Loucy (cell line): Measurements from ENCODE around the gene CORO1C.

ENCODE experiments used
- H2AFZ ChIP-seq: fragments of 200-600 bp; sonication (generic); 2 replicates; pipeline ENCODE4 v1.6.0; 2016; ENCODE audit warnings: antibody characterized with exemption, mild to moderate bottlenecking, low read length, moderate library complexity
- H3F3A ChIP-seq: fragments of 200-600 bp; 2 replicates; pipeline ENCODE4 v1.6.0; 2016; ENCODE audit warnings: antibody characterized with exemption, low read depth, mild to moderate bottlenecking
- H3K27me3 ChIP-seq: fragments of 200-600 bp; sonication (generic); 2 replicates; pipeline ENCODE4 v1.6.1; 2014; ENCODE audit warnings: low read length, mild to moderate bottlenecking; ENCODE audit not compliant: insufficient read depth, poor library complexity, severe bottlenecking
- H3K36me3 ChIP-seq: fragments of 200-600 bp; sonication (generic); 2 replicates; pipeline ENCODE4 v1.6.1; 2016; ENCODE audit warnings: low read length; ENCODE audit not compliant: insufficient read depth
- H3K4me1 ChIP-seq: fragments of 200-600 bp; sonication (generic); 2 replicates; pipeline ENCODE4 v1.5.1; 2014; ENCODE audit warnings: low read length, mild to moderate bottlenecking; ENCODE audit not compliant: insufficient read depth, poor library complexity, severe bottlenecking
- H3K4me2 ChIP-seq: fragments of 200-600 bp; sonication (generic); 2 replicates; pipeline ENCODE4 v1.6.0; 2014; ENCODE audit warnings: antibody characterized with exemption, low read length, low read depth, mild to moderate bottlenecking; ENCODE audit not compliant: poor library complexity, severe bottlenecking
- H3K4me3 ChIP-seq: fragments of 200-600 bp; sonication (generic); 2 replicates; pipeline ENCODE4 v1.5.1; 2014; ENCODE audit warnings: low read length, mild to moderate bottlenecking, mixed read lengths; ENCODE audit not compliant: poor library complexity, severe bottlenecking
- H3K79me2 ChIP-seq: fragments of 200-600 bp; sonication (generic); 2 replicates; pipeline ENCODE4 v1.6.1; 2014; ENCODE audit warnings: low read length; ENCODE audit not compliant: insufficient read depth
- H3K9ac ChIP-seq: fragments of 200-600 bp; sonication (generic); 2 replicates; pipeline ENCODE4 v1.6.0; 2014; ENCODE audit warnings: mild to moderate bottlenecking, low read depth, low read length, moderate library complexity; ENCODE audit not compliant: poor library complexity, severe bottlenecking
- H3K9me2 ChIP-seq: fragments of 200-600 bp; sonication (generic); replicated peaks from 2 replicates; pipeline ENCODE4 v1.6.1; 2016; ENCODE audit warnings: low read depth, low read length, mixed read lengths
- H3K9me3 ChIP-seq: fragments of 200-600 bp; sonication (generic); 2 replicates; pipeline ENCODE4 v1.6.1; 2014; ENCODE audit warnings: mild to moderate bottlenecking, antibody characterized with exemption, low read length, low read depth; ENCODE audit not compliant: insufficient read depth
- H4K20me1 ChIP-seq: fragments of 200-600 bp; sonication (generic); 2 replicates; pipeline ENCODE4 v1.6.0; 2014; ENCODE audit warnings: antibody characterized with exemption, low read length, mild to moderate bottlenecking; ENCODE audit not compliant: insufficient read depth, poor library complexity, severe bottlenecking
- CTCF ChIP-seq: fragments of 200-600 bp; sonication (generic); conservative IDR thresholded peaks from 2 replicates; pipeline ENCODE4 v1.5.1; 2014; ENCODE audit warnings: mild to moderate bottlenecking, antibody characterized with exemption, low read length
- EZH2phosphoT487 ChIP-seq: fragments of 200-600 bp; IDR thresholded peaks from 2 replicates; pipeline ENCODE4 v1.6.1; 2018; ENCODE audit warnings: antibody characterized with exemption, mild to moderate bottlenecking, moderate library complexity, borderline replicate concordance

The CORO1C gene

GRCh38 chr12:108653922-108654321, 77.4 kb downstream of the CORO1C start:
- Histone ChIP-seq H3F3A (no peaks in the 10 kb centered on the region), H3K9ac (no peak overlapping the region), H3K4me2 (no peak overlapping the region), H3K27me3 (no peaks in the 10 kb centered on the region), H3K4me3 (no peak overlapping the region), H3K9me3 (no peaks in the 10 kb centered on the region), H3K9me2 (no peaks in the 10 kb centered on the region), H3K4me1 (no peaks in the 10 kb centered on the region), H4K20me1 (no peaks in the 10 kb centered on the region), H3K79me2 (no peaks in the 10 kb centered on the region), H2AFZ (no peak overlapping the region), H3K36me3 (peaks cover 67% of the 10 kb centered on the region; the same call in 1 of the 2 replicates)
- TF ChIP-seq EZH2phosphoT487 (no peak), CTCF (no peak)

- TF ChIP-seq CTCF (no peak), EZH2phosphoT487 (no peak)
- peaks cover 67% of the 10 kb centered on the region; the same call in 1 of the 2 replicates for H3K36me3 ChIP-seq
- no peak overlapping the region for H2AFZ ChIP-seq
- no peaks in the 10 kb centered on the region for H3K9me3 ChIP-seq
- no peaks in the 10 kb centered on the region for H3K27me3 ChIP-seq
- no peak overlapping the region for H3K9ac ChIP-seq
- no peaks in the 10 kb centered on the region for H3K4me1 ChIP-seq
- H3K9me2 ChIP-seq: no peaks in the 10 kb centered on the region
- H3K4me3 ChIP-seq: no peak overlapping the region
- no peak overlapping the region for H3K4me2 ChIP-seq
- H3F3A ChIP-seq: no peaks in the 10 kb centered on the region
- H4K20me1 ChIP-seq: no peaks in the 10 kb centered on the region
- no peaks in the 10 kb centered on the region for H3K79me2 ChIP-seq
These were observed 78.2 kb downstream of the CORO1C start for GRCh38 chr12:108653082-108653516.

- Histone ChIP-seq H3K9me2 (no peaks in the 10 kb centered on the region), H4K20me1 (no peaks in the 10 kb centered on the region), H3F3A (no peaks in the 10 kb centered on the region), H3K9me3 (no peaks in the 10 kb centered on the region), H3K4me3 (no peak overlapping the region), H3K79me2 (no peaks in the 10 kb centered on the region), H2AFZ (no peak overlapping the region), H3K36me3 (peaks cover 84% of the 10 kb centered on the region; the same call in 1 of the 2 replicates), H3K9ac (no peak overlapping the region), H3K4me1 (peaks cover 13% of the 10 kb centered on the region), H3K4me2 (no peak overlapping the region), H3K27me3 (no peaks in the 10 kb centered on the region)
- no peak for TF ChIP-seq CTCF
- TF ChIP-seq EZH2phosphoT487: no peak
These were observed 81.2 kb downstream of the CORO1C start for GRCh38 chr12:108650083-108650482.
